Coronary artery (tissue), 2 donors: ENCODE results near the gene DNAJC7.
A peak's percentile ranks its signal among the peaks of the same experiment; 100 is the strongest.

Experiments
- DNase-seq: peaks from one replicate; pipeline ENCODE4 v3.0.0-alpha.2; 2017; ENCODE audit warnings: low spot score
- H3K27ac ChIP-seq, 2 donors: fragments of 200-600 bp; sonication (generic); one replicate each; pipeline ENCODE4 v1.5.1; 2016 to 2019
- H3K4me3 ChIP-seq: fragments of 200-600 bp; sonication (generic); 2 replicates; pipeline ENCODE4 v1.5.1; 2016; ENCODE audit warnings: mild to moderate bottlenecking, moderate library complexity
- TF ChIP-seq, protein P1 (sequence below): fragments of 200-600 bp; sonication (generic); IDR thresholded peaks from one replicate; pipeline ENCODE4 v1.5.1; 2019; ENCODE audit warnings: antibody characterized with exemption

The DNAJC7 gene

GRCh38 chr17:42028791-42029127, 11.5 kb upstream of the DNAJC7 start:
- DNase-seq, result no peak
- H3K4me3 ChIP-seq, result no peak overlapping the region
- TF ChIP-seq, protein P1, sequence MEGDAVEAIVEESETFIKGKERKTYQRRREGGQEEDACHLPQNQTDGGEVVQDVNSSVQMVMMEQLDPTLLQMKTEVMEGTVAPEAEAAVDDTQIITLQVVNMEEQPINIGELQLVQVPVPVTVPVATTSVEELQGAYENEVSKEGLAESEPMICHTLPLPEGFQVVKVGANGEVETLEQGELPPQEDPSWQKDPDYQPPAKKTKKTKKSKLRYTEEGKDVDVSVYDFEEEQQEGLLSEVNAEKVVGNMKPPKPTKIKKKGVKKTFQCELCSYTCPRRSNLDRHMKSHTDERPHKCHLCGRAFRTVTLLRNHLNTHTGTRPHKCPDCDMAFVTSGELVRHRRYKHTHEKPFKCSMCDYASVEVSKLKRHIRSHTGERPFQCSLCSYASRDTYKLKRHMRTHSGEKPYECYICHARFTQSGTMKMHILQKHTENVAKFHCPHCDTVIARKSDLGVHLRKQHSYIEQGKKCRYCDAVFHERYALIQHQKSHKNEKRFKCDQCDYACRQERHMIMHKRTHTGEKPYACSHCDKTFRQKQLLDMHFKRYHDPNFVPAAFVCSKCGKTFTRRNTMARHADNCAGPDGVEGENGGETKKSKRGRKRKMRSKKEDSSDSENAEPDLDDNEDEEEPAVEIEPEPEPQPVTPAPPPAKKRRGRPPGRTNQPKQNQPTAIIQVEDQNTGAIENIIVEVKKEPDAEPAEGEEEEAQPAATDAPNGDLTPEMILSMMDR, result no peak
- no peak overlapping the region for H3K27ac ChIP-seq

- H3K27ac ChIP-seq, result no peak overlapping the region
- DNase-seq, result no peak
- TF ChIP-seq, protein P1, result no peak
- H3K4me3 ChIP-seq, result no peak overlapping the region
These were observed 10.9 kb upstream of the DNAJC7 start for GRCh38 chr17:42027961-42028790.

- Histone ChIP-seq H3K27ac (no peak overlapping the region), H3K4me3 (no peak overlapping the region)
- DNase-seq, result no peak
- TF ChIP-seq, protein P1, result no peak
These were observed 10.3 kb upstream of the DNAJC7 start for GRCh38 chr17:42027590-42027889.

- TF ChIP-seq, protein P1, result no peak
- DNase-seq, result no peak
- Histone ChIP-seq H3K4me3 (no peak overlapping the region), H3K27ac (no peak overlapping the region)
These were observed 9.8 kb upstream of the DNAJC7 start for GRCh38 chr17:42026857-42027589.

GRCh38 chr17:42025936-42026335, 8.7 kb upstream of the DNAJC7 start:
- Histone ChIP-seq H3K27ac (no peak overlapping the region), H3K4me3 (no peak overlapping the region)
- TF ChIP-seq, protein P1, result no peak
- no peak for DNase-seq

- no peak for DNase-seq
- H3K27ac ChIP-seq, result peak overlapping the region in 1 of 2 donors; percentile 36
- no peak overlapping the region for H3K4me3 ChIP-seq
- TF ChIP-seq, protein P1, result no peak
These were observed 7.9 kb upstream of the DNAJC7 start for GRCh38 chr17:42025191-42025579.
